HL-60 (cell line): ENCODE results near the gene FRZB.
"Not testable (repeated sequence)": the region's sequence is repeated elsewhere in the genome, so short reads cannot be mapped to it uniquely, and the experiment has no call there.

Experiments
- GABPA ChIP-seq: IDR thresholded peaks from 2 replicates; pipeline ENCODE4 v1.6.1; 2012; ENCODE audit warnings: low read depth
- POLR2AphosphoS5 ChIP-seq: IDR thresholded peaks from 2 replicates; pipeline ENCODE4 v1.6.1; 2012; ENCODE audit warnings: low read depth
- SPI1 ChIP-seq: IDR thresholded peaks from 2 replicates; pipeline ENCODE4 v1.6.1; 2012; ENCODE audit warnings: low read depth, mild to moderate bottlenecking, borderline replicate concordance
- TF ChIP-seq, protein P1 (sequence below): IDR thresholded peaks from one replicate; pipeline ENCODE4 v1.5.1; 2011; ENCODE audit warnings: low read length, control low read depth, inconsistent platforms; ENCODE audit not compliant: insufficient read depth

DNA sequence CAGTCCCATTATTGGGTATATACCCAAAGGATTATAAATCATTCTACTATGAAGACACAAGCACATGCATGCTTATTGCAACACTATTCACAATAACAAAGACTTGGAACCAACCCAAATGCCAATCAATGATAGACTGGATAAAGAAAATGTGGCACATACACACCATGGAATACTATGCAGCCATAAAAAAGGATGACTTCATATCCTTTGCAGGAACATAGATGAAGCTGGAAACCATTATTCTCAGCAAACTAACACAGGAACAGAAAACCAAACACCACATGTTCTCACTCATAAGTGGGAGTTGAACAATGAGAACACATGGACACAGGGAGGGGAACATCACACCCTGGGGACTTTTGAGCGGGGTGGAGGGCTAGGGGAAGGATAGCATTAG is 13.7 kb upstream of the FRZB start:
- TF ChIP-seq POLR2AphosphoS5, GABPA, SPI1: not testable (repeated sequence)
- TF ChIP-seq, protein P1, sequence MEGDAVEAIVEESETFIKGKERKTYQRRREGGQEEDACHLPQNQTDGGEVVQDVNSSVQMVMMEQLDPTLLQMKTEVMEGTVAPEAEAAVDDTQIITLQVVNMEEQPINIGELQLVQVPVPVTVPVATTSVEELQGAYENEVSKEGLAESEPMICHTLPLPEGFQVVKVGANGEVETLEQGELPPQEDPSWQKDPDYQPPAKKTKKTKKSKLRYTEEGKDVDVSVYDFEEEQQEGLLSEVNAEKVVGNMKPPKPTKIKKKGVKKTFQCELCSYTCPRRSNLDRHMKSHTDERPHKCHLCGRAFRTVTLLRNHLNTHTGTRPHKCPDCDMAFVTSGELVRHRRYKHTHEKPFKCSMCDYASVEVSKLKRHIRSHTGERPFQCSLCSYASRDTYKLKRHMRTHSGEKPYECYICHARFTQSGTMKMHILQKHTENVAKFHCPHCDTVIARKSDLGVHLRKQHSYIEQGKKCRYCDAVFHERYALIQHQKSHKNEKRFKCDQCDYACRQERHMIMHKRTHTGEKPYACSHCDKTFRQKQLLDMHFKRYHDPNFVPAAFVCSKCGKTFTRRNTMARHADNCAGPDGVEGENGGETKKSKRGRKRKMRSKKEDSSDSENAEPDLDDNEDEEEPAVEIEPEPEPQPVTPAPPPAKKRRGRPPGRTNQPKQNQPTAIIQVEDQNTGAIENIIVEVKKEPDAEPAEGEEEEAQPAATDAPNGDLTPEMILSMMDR: not testable (repeated sequence)
